HG03558 (cell line): ENCODE measurements around the gene MEIS2.
"Not testable (repeated sequence)": the region's sequence is repeated elsewhere in the genome, so short reads cannot be mapped to it uniquely, and the experiment has no call there.

ENCODE experiments used
- ATAC-seq: cut with Tn5 transposase; IDR thresholded peaks from one replicate; pipeline ENCODE4 v1.9.1; 2021; ENCODE audit warnings: moderate number of reproducible peaks; ENCODE audit not compliant: unreplicated experiment; ENCODE audit errors: extremely low read depth

Gene MEIS2

GRCh38 chr15:37016231-37016630, 84.1 kb downstream of the MEIS2 start:
- ATAC-seq, result no peak

- ATAC-seq, result no peak
Measured at GRCh38 chr15:37015451-37015850, 84.9 kb downstream of the MEIS2 start.

GRCh38 chr15:37015035-37015434, 85.3 kb downstream of the MEIS2 start:
- ATAC-seq, result no peak

- no peak for ATAC-seq
Measured at GRCh38 chr15:37014566-37014965, 85.8 kb downstream of the MEIS2 start.

GRCh38 chr15:37014137-37014536, 86.2 kb downstream of the MEIS2 start:
- no peak for ATAC-seq

GRCh38 chr15:37010595-37010994, 89.8 kb downstream of the MEIS2 start:
- ATAC-seq, result no peak

- ATAC-seq, result no peak
Measured at GRCh38 chr15:37009288-37009687, 91.1 kb downstream of the MEIS2 start.

GRCh38 chr15:37008205-37008604, 92.1 kb downstream of the MEIS2 start:
- no peak for ATAC-seq

- ATAC-seq, result no peak
Measured at GRCh38 chr15:37007301-37007700, 93.0 kb downstream of the MEIS2 start.

- no peak for ATAC-seq
Measured at GRCh38 chr15:37004981-37005735, 95.2 kb downstream of the MEIS2 start.

GRCh38 chr15:37004373-37004869, 95.9 kb downstream of the MEIS2 start:
- no peak for ATAC-seq

GRCh38 chr15:37002041-37002672, 98.2 kb downstream of the MEIS2 start:
- ATAC-seq, result no peak

GRCh38 chr15:37001417-37001816, 98.9 kb downstream of the MEIS2 start:
- no peak for ATAC-seq

GRCh38 chr15:36999778-37000177, 100.6 kb downstream of the MEIS2 start:
- ATAC-seq, result no peak

- ATAC-seq, result no peak
Measured at GRCh38 chr15:36996538-36997181, 103.7 kb downstream of the MEIS2 start.

GRCh38 chr15:36996121-36996520, 104.2 kb downstream of the MEIS2 start:
- no peak for ATAC-seq

GRCh38 chr15:36994790-36995189, 105.6 kb downstream of the MEIS2 start:
- no peak for ATAC-seq

GRCh38 chr15:36992454-36992853, 107.9 kb downstream of the MEIS2 start:
- ATAC-seq, result no peak

- no peak for ATAC-seq
Measured at GRCh38 chr15:36988947-36989346, 111.4 kb downstream of the MEIS2 start.

- ATAC-seq, result no peak
Measured at GRCh38 chr15:36982430-36982829, 117.9 kb downstream of the MEIS2 start.

GRCh38 chr15:36980281-36980680, 120.1 kb downstream of the MEIS2 start:
- not testable (repeated sequence) for ATAC-seq
